GM12878 (cell line): ENCODE measurements around the gene WDFY1. TPM values are rescaled to one million over a fixed set of nuclear protein-coding genes. Genes with fewer than 3 reads are reported as not detected.

Source experiments
- ATAC-seq: fragments of 200-7000 bp; cut with Tn5 transposase; 3 replicates; pipeline ENCODE4 v1.9.1; 2020; ENCODE audit warnings: mild to moderate bottlenecking, moderate library complexity
- BruUV-seq: library from RNA; stranded (reverse); fragments of 400-500 nt; replicated peaks from 2 replicates; lab custom pipeline; 2021; lab: Mats Ljungman, UMichigan
- CTCF ChIA-PET: fragments of 300-600 bp; sonication (Branson Sonifier 250); formaldehyde crosslinking; extraction: SDS; loops from one replicate; lab custom pipeline; 2021; ENCODE audit warnings: inconsistent platforms; lab: Yijun Ruan, JAX
- POLR2A ChIA-PET: fragments of 350-600 bp; formaldehyde crosslinking; extraction: SDS; loops from one replicate; lab custom pipeline; 2021; ENCODE audit warnings: inconsistent platforms; lab: Charles Lee
- RAD21 ChIA-PET: fragments of 300-600 bp; sonication (Branson Sonifier 250); formaldehyde crosslinking; loops from one replicate; lab custom pipeline; 2023; ENCODE audit warnings: antibody characterized with exemption; ENCODE audit not compliant: unreplicated experiment; lab: Charles Lee
- SMC1A ChIA-PET: fragments of 300-600 bp; sonication (Branson Sonifier 250); formaldehyde crosslinking; loops from one replicate; lab custom pipeline; 2023; ENCODE audit not compliant: unreplicated experiment, uncharacterized antibody; lab: Charles Lee
- DNase-seq: peaks from one replicate; pipeline ENCODE4 v3.0.0-alpha.2; 2011; ENCODE audit warnings: low read depth, low spot score
- FAIRE-seq: peaks from 3 replicates; lab custom pipeline; 2011; peaks lifted over from hg19 to GRCh38; lab: Jason Lieb, UNC
- H2AFZ ChIP-seq: 2 replicates; pipeline ENCODE4 v1.6.0; 2011; ENCODE audit warnings: low read depth, low read length, control low read depth; ENCODE audit not compliant: control insufficient read depth
- H3K27ac ChIP-seq: 2 replicates; pipeline ENCODE4 v1.5.1; 2011; ENCODE audit warnings: control low read depth; ENCODE audit not compliant: control insufficient read depth, insufficient read depth
- H3K27me3 ChIP-seq, 2 experiments: replicated peaks in 1 of 2; 2 replicates each; pipeline versions ENCODE4 v1.6.0 to v1.6.1; 2011; ENCODE audit warnings: low read length in 1 of 2; ENCODE audit not compliant: control insufficient read depth in 2 of 2, insufficient read depth in 2 of 2
- H3K36me3 ChIP-seq, 2 experiments: 2 replicates each; pipeline ENCODE4 v1.5.1; 2011; ENCODE audit warnings: low read length in 1 of 2; ENCODE audit not compliant: control insufficient read depth in 2 of 2, insufficient read depth in 2 of 2
- H3K4me1 ChIP-seq: 2 replicates; pipeline ENCODE4 v1.6.1; 2011; ENCODE audit warnings: mild to moderate bottlenecking, low read length, moderate library complexity, mixed read lengths; ENCODE audit not compliant: control insufficient read depth, insufficient read depth
- H3K4me2 ChIP-seq: 2 replicates; pipeline ENCODE4 v1.6.0; 2011; ENCODE audit warnings: control low read depth; ENCODE audit not compliant: control insufficient read depth, insufficient read depth
- H3K4me3 ChIP-seq: fragments of 200-600 bp; sonication (generic); 2 replicates; pipeline ENCODE4 v1.5.1; 2016
- H3K79me2 ChIP-seq: 2 replicates; pipeline ENCODE4 v1.6.0; 2011; ENCODE audit warnings: low read length; ENCODE audit not compliant: control insufficient read depth, insufficient read depth
- H3K9ac ChIP-seq: 2 replicates; pipeline ENCODE4 v1.8.0; 2011; ENCODE audit warnings: low read length, control low read depth, mixed read lengths; ENCODE audit not compliant: control insufficient read depth, insufficient read depth
- H3K9me3 ChIP-seq: replicated peaks from 3 replicates; pipeline ENCODE4 v1.5.1; 2011; ENCODE audit warnings: mild to moderate bottlenecking, low read length; ENCODE audit not compliant: control insufficient read depth, insufficient read depth
- H4K20me1 ChIP-seq: 2 replicates; pipeline ENCODE4 v1.6.0; 2011; ENCODE audit not compliant: control insufficient read depth, insufficient read depth
- ATF2 ChIP-seq: IDR thresholded peaks from 2 replicates; pipeline ENCODE4 v1.6.1; 2012; ENCODE audit warnings: low read length, inconsistent platforms
- BHLHE40 ChIP-seq, 2 experiments: fragments of 450-650 bp in 1 of 2; IDR thresholded peaks; 2 replicates each; pipeline ENCODE4 v1.6.1; 2011 to 2017; ENCODE audit warnings: low read depth in 2 of 2, borderline replicate concordance in 1 of 2, improper control_type of control experiment in 1 of 2, low read length in 1 of 2, mild to moderate bottlenecking in 1 of 2
- CBFB ChIP-seq: IDR thresholded peaks from 2 replicates; pipeline ENCODE4 v1.6.1; 2016; ENCODE audit warnings: antibody characterized with exemption, low read depth
- IRF4 ChIP-seq: IDR thresholded peaks from 2 replicates; pipeline ENCODE4 v1.6.1; 2011; ENCODE audit warnings: low read depth, low read length
- MXI1 ChIP-seq: fragments of 150-350 bp; IDR thresholded peaks from 2 replicates; pipeline ENCODE4 v1.6.1; 2011; ENCODE audit warnings: low read depth, mild to moderate bottlenecking, inconsistent platforms, low read length, improper control_type of control experiment
- NBN ChIP-seq: fragments of 450-650 bp; IDR thresholded peaks from 2 replicates; pipeline ENCODE4 v1.6.1; 2016
- NKRF ChIP-seq: fragments of 450-650 bp; conservative IDR thresholded peaks from 2 replicates; pipeline ENCODE4 v1.6.1; 2017; ENCODE audit warnings: mild to moderate bottlenecking, moderate library complexity
- NR2F1 ChIP-seq: fragments of 450-650 bp; conservative IDR thresholded peaks from 2 replicates; pipeline ENCODE4 v1.6.1; 2017; ENCODE audit warnings: mild to moderate bottlenecking
- RB1 ChIP-seq: fragments of 450-650 bp; formaldehyde crosslinking; IDR thresholded peaks from 2 replicates; pipeline ENCODE4 v1.6.1; 2017; ENCODE audit warnings: mild to moderate bottlenecking, borderline replicate concordance
- STAT3 ChIP-seq: IDR thresholded peaks from 2 replicates; pipeline ENCODE4 v1.6.1; 2011; ENCODE audit warnings: low read depth, low read length, improper control_type of control experiment
- WRNIP1 ChIP-seq: IDR thresholded peaks from 2 replicates; pipeline ENCODE4 v1.6.1; 2011; ENCODE audit warnings: low read depth, low read length, improper control_type of control experiment, borderline replicate concordance
- WGBS: methylation state at CpG from one replicate; pipeline ENCODE4 v1.1.6; 2016; ENCODE audit warnings: low lambda C conversion rate; ENCODE audit not compliant: insufficient replicate concordance, insufficient coverage; ENCODE audit errors: missing lambda C conversion rate; 5-methylcytosine and 5-hydroxymethylcytosine counted together
- in situ Hi-C: fragments of 300-500 bp; cut with MboI; formaldehyde crosslinking; loops from 9 replicates; pipeline ENCODE4 v1.14.3; 2018; ENCODE audit warnings: mixed read lengths
- intact Hi-C: fragments of 100-400 bp; cut with micrococcal nuclease; formaldehyde crosslinking; loops from one replicate; pipeline ENCODE4 v1.14.2; 2022; ENCODE audit not compliant: unreplicated experiment
- polyA plus RNA-seq, 11 experiments: library from polyadenylated mRNA; depleted of rRNA in 4 of 11; unstranded in 6 of 11; stranded (reverse) in 5 of 11; fragments of >200 nt; fragmentation: Nextera tagmentation in 4 of 11; fragmentation: Illumina TruSeq in 1 of 11; extraction: Ambion mirVana in 4 of 11; extraction: Trizol in 1 of 11; gene quantifications; 1 replicate in 1 of 11; 2 replicates in 10 of 11; pipeline versions ENCODE4 v1.2.1 to v1.2.3, GENCODE V29; 2011 to 2016; ENCODE audit warnings: inconsistent platforms in 2 of 11, missing spikeins in 2 of 11, low read depth in 1 of 11
- total RNA-seq, 4 experiments: library from RNA; depleted of rRNA in 3 of 4; stranded (reverse); fragments of >200 nt in 3 of 4; fragmentation: Illumina TruSeq in 1 of 4; extraction: Trizol in 1 of 4; gene quantifications; 2 replicates each; pipeline versions ENCODE4 v1.2.1 to v1.2.3, GENCODE V29; 2013 to 2021
- TF ChIP-seq, protein P1 (sequence below): fragments of 450-650 bp; IDR thresholded peaks from 2 replicates; pipeline ENCODE4 v1.6.1; 2017; ENCODE audit warnings: mild to moderate bottlenecking, moderate library complexity

Gene WDFY1
- total and polyA plus RNA-seq, 10 of the 15 experiments (the other 5 are each of a cell fraction or from before 2014, with no cell fraction given): 2.9 to 28.1 (median 13.1) TPM

- no peak overlapping the region for H3K4me3 ChIP-seq
- no peak for FAIRE-seq
- in situ Hi-C loops: no loop called here
Observed at GRCh38 chr2:223890721-223891120, 54.4 kb downstream of the WDFY1 start.

More at GRCh38 chr2:223890721-223891120, 54.4 kb downstream of the WDFY1 start:
- DNase-seq: no peak
- no peaks in the 10 kb centered on the region; the same call in 2 of the 3 replicates for H3K9me3 ChIP-seq
- ChIA-PET POLR2A (no interaction called here), RAD21 (no interaction called here), SMC1A (interaction anchor here (1.4 kb wide), 1 partner anchor 14 kb away, joined by 3 read pairs; no protein-coding TSS in a partner anchor), CTCF (no interaction called here)
- H3K4me1 ChIP-seq: peaks cover 18% of the 10 kb centered on the region
- no TSS peak for BruUV-seq
- H3K27me3 ChIP-seq: no peaks in the 10 kb centered on the region
- H3K27ac ChIP-seq: no peak overlapping the region
- no peaks in the 10 kb centered on the region; the same call in 1 of the 2 replicates for H3K79me2 ChIP-seq
- TF ChIP-seq IRF4 (no peak), RB1 (no peak), MXI1 (no peak), NR2F1 (no peak), ATF2 (no peak), WRNIP1 (no peak), STAT3 (no peak), BHLHE40 (IDR thresholded peaks at IDR 0.05; ENCODE audit: borderline replicate concordance in 1 of 2, low read depth in 2 of 2, low read length in 1 of 2) (no peak), NKRF (no peak), NBN (no peak), CBFB (no peak)
- TF ChIP-seq, protein P1, sequence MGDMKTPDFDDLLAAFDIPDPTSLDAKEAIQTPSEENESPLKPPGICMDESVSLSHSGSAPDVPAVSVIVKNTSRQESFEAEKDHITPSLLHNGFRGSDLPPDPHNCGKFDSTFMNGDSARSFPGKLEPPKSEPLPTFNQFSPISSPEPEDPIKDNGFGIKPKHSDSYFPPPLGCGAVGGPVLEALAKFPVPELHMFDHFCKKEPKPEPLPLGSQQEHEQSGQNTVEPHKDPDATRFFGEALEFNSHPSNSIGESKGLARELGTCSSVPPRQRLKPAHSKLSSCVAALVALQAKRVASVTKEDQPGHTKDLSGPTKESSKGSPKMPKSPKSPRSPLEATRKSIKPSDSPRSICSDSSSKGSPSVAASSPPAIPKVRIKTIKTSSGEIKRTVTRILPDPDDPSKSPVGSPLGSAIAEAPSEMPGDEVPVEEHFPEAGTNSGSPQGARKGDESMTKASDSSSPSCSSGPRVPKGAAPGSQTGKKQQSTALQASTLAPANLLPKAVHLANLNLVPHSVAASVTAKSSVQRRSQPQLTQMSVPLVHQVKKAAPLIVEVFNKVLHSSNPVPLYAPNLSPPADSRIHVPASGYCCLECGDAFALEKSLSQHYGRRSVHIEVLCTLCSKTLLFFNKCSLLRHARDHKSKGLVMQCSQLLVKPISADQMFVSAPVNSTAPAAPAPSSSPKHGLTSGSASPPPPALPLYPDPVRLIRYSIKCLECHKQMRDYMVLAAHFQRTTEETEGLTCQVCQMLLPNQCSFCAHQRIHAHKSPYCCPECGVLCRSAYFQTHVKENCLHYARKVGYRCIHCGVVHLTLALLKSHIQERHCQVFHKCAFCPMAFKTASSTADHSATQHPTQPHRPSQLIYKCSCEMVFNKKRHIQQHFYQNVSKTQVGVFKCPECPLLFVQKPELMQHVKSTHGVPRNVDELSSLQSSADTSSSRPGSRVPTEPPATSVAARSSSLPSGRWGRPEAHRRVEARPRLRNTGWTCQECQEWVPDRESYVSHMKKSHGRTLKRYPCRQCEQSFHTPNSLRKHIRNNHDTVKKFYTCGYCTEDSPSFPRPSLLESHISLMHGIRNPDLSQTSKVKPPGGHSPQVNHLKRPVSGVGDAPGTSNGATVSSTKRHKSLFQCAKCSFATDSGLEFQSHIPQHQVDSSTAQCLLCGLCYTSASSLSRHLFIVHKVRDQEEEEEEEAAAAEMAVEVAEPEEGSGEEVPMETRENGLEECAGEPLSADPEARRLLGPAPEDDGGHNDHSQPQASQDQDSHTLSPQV: no peak
- intact Hi-C loops: no loop called here
- H2AFZ ChIP-seq: no peak overlapping the region
- no peak overlapping the region for H3K9ac ChIP-seq
- WGBS: 74% methylated on average over 4 of the region's 4 CpGs
- peaks cover 0 to 9% of the 10 kb centered on the region in 2 experiments; a peak in 1 of 4 replicates for H3K36me3 ChIP-seq
- no peak overlapping the region for H3K4me2 ChIP-seq
- ATAC-seq: no peak
- H4K20me1 ChIP-seq: no peaks in the 10 kb centered on the region
